CD14-positive monocyte (primary cell): ENCODE measurements around the gene PEDS1. TPM values are rescaled to one million over a fixed set of nuclear protein-coding genes. Genes with fewer than 3 reads are reported as not detected.

Source experiments
- DNase-seq, 3 donors: peaks; one replicate each; pipeline ENCODE4 v3.0.0-alpha.2; 2011 to 2022
- H2AFZ ChIP-seq: 2 replicates; pipeline ENCODE4 v1.6.0; 2012; ENCODE audit warnings: mild to moderate bottlenecking, low read depth, low read length, inconsistent platforms; ENCODE audit not compliant: insufficient read depth, poor library complexity, severe bottlenecking
- H3K27ac ChIP-seq, 2 donors: 1 replicate in 1 of 2; 2 replicates in 1 of 2; pipeline ENCODE4 v1.5.1; 2012 to 2013; ENCODE audit warnings: low read length in 2 of 2, control low read depth in 1 of 2, inconsistent platforms in 1 of 2, low read depth in 1 of 2, mild to moderate bottlenecking in 1 of 2
- H3K27me3 ChIP-seq, 2 donors: one replicate each; pipeline versions ENCODE4 v1.6.0 to v1.6.1; 2011 to 2013; ENCODE audit warnings: low read length in 2 of 2; ENCODE audit not compliant: control insufficient read depth in 2 of 2, insufficient read depth in 2 of 2
- H3K36me3 ChIP-seq, 2 donors: replicated peaks in 1 of 2; 1 replicate in 1 of 2; 2 replicates in 1 of 2; pipeline versions ENCODE4 v1.5.1 to v1.6.1; 2012 to 2013; ENCODE audit warnings: low read length in 2 of 2, control low read depth in 1 of 2, inconsistent platforms in 1 of 2, mild to moderate bottlenecking in 1 of 2; ENCODE audit not compliant: insufficient read depth in 2 of 2, control insufficient read depth in 1 of 2
- H3K4me1 ChIP-seq, 2 donors: 1 replicate in 1 of 2; 2 replicates in 1 of 2; pipeline versions ENCODE4 v1.5.1 to v1.6.1; 2012 to 2013; ENCODE audit warnings: low read length in 2 of 2, control low read depth in 1 of 2, inconsistent platforms in 1 of 2, mild to moderate bottlenecking in 1 of 2, moderate library complexity in 1 of 2; ENCODE audit not compliant: insufficient read depth in 2 of 2, control insufficient read depth in 1 of 2
- H3K4me2 ChIP-seq: replicated peaks from 2 replicates; pipeline ENCODE3; 2012; ENCODE audit warnings: low read length, moderate library complexity, mild to moderate bottlenecking; ENCODE audit not compliant: poor library complexity, severe bottlenecking; ENCODE audit errors: extremely low read depth
- H3K4me3 ChIP-seq, 3 experiments: fragments of 200-600 bp in 1 of 3; sonication (generic) in 1 of 3; replicated peaks in 1 of 3; 1 replicate in 2 of 3; 2 replicates in 1 of 3; pipeline ENCODE4 v1.5.1; 2011 to 2013; ENCODE audit warnings: low read length in 3 of 3, mild to moderate bottlenecking in 3 of 3, control low read depth in 2 of 3, low read depth in 2 of 3, inconsistent platforms in 1 of 3, moderate library complexity in 1 of 3
- H3K79me2 ChIP-seq: 2 replicates; pipeline ENCODE4 v1.6.0; 2012; ENCODE audit warnings: mild to moderate bottlenecking, control low read depth, inconsistent platforms, low read length, moderate library complexity; ENCODE audit not compliant: insufficient read depth
- H3K9ac ChIP-seq: 2 replicates; pipeline ENCODE4 v1.6.0; 2017; ENCODE audit warnings: low read length, mild to moderate bottlenecking; ENCODE audit not compliant: insufficient read depth, poor library complexity, severe bottlenecking
- H3K9me3 ChIP-seq, 2 donors: replicated peaks in 1 of 2; 1 replicate in 1 of 2; 2 replicates in 1 of 2; pipeline versions ENCODE4 v1.5.1 to v1.6.1; 2012 to 2013; ENCODE audit warnings: low read length in 2 of 2, control low read depth in 1 of 2; ENCODE audit not compliant: control insufficient read depth in 1 of 2, insufficient read depth in 1 of 2
- H4K20me1 ChIP-seq: 2 replicates; pipeline ENCODE4 v1.6.0; 2012; ENCODE audit warnings: mild to moderate bottlenecking, low read length, control low read depth, moderate library complexity; ENCODE audit not compliant: insufficient read depth
- H3K27ac Mint-ChIP-seq, 7 donors: one replicate each; pipeline ENCODE4 v1.8.0; 2020; ENCODE audit warnings: mild to moderate bottlenecking in 7 of 7, mixed read lengths in 7 of 7, moderate library complexity in 6 of 7, inconsistent platforms in 2 of 7
- H3K27me3 Mint-ChIP-seq, 3 donors: one replicate each; pipeline ENCODE4 v1.8.0; 2021 to 2022; ENCODE audit warnings: low read depth in 3 of 3, mild to moderate bottlenecking in 3 of 3, mixed read lengths in 3 of 3, moderate library complexity in 3 of 3, inconsistent platforms in 1 of 3
- H3K36me3 Mint-ChIP-seq, 2 donors: one replicate each; pipeline ENCODE4 v1.8.0; 2020; ENCODE audit warnings: mixed read lengths in 2 of 2, inconsistent platforms in 1 of 2, mild to moderate bottlenecking in 1 of 2
- H3K4me1 Mint-ChIP-seq: one replicate; pipeline ENCODE4 v1.8.0; 2020; ENCODE audit warnings: mild to moderate bottlenecking, mixed read lengths
- H3K4me3 Mint-ChIP-seq, 2 donors: one replicate each; pipeline ENCODE4 v1.8.0; 2020; ENCODE audit warnings: mild to moderate bottlenecking in 2 of 2, mixed read lengths in 2 of 2, moderate library complexity in 1 of 2
- H3K9me3 Mint-ChIP-seq, 7 donors: one replicate each; pipeline ENCODE4 v1.8.0; 2020 to 2022; ENCODE audit warnings: mixed read lengths in 7 of 7, mild to moderate bottlenecking in 6 of 7, moderate library complexity in 6 of 7, inconsistent platforms in 2 of 7
- WGBS: methylation state at CpG from one replicate; pipeline ENCODE4 v1.1.5; 2013; ENCODE audit warnings: missing lambda C conversion rate; ENCODE audit not compliant: insufficient coverage; 5-methylcytosine and 5-hydroxymethylcytosine counted together
- intact Hi-C, 2 donors: fragments of 100-400 bp; cut with micrococcal nuclease; formaldehyde crosslinking; loops; one replicate each; pipeline versions ENCODE4 v1.15.0 to v1.15.1; 2023
- polyA plus RNA-seq, 3 donors: library from polyadenylated mRNA; depleted of rRNA in 1 of 3; unstranded in 2 of 3; stranded (reverse) in 1 of 3; fragments of 300-500 nt in 2 of 3; fragments of >200 nt in 1 of 3; fragmentation: Illumina TruSeq in 2 of 3; gene quantifications; 1 replicate in 2 of 3; 2 replicates in 1 of 3; pipeline ENCODE4 v1.2.3, GENCODE V29; 2012 to 2021
- TF ChIP-seq, protein P1 (sequence below): fragments of 200-600 bp; IDR thresholded peaks from one replicate; pipeline ENCODE4 v1.8.0; 2022; ENCODE audit warnings: antibody characterized with exemption, mild to moderate bottlenecking

The PEDS1 gene
- polyA plus RNA-seq, 3 donors: 19.6 to 48.1 (median 25.2) TPM

DNA sequence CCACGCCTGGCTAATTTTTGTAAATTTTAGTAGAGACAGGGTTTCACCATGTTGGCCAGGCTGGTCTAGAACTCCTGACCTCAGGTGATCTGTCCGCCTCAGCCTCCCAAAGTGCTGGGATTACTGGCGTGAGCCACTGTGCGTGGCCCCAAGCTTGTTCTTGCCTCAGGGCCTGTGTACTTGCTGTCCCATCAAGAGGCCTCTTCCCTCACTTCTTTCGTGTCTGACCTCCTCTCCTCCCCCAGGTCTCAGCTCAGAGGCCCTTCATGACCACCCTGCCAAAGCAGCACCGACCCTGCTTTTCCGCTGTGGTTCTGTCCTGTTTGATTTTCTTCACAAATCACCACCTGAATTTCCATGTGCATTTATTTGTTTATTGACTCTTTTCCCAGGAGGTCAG is 30.1 kb downstream of the PEDS1 start:
- Histone ChIP-seq H3K79me2 (no peaks in the 10 kb centered on the region), H3K4me3 (no peak overlapping the region), H3K9me3 (peaks cover 0 to 4% of the 10 kb centered on the region in 2 donors), H3K4me2 (no peak overlapping the region), H2AFZ (no peak overlapping the region), H3K4me1 (peaks cover 0 to 2% of the 10 kb centered on the region in 2 donors), H4K20me1 (peaks cover 3% of the 10 kb centered on the region), H3K9ac (no peak overlapping the region), H3K27ac (no peak overlapping the region), H3K36me3 (peaks cover 48 to 54% of the 10 kb centered on the region in 2 donors), H3K27me3 (no peaks in the 10 kb centered on the region)
- TF ChIP-seq, protein P1, sequence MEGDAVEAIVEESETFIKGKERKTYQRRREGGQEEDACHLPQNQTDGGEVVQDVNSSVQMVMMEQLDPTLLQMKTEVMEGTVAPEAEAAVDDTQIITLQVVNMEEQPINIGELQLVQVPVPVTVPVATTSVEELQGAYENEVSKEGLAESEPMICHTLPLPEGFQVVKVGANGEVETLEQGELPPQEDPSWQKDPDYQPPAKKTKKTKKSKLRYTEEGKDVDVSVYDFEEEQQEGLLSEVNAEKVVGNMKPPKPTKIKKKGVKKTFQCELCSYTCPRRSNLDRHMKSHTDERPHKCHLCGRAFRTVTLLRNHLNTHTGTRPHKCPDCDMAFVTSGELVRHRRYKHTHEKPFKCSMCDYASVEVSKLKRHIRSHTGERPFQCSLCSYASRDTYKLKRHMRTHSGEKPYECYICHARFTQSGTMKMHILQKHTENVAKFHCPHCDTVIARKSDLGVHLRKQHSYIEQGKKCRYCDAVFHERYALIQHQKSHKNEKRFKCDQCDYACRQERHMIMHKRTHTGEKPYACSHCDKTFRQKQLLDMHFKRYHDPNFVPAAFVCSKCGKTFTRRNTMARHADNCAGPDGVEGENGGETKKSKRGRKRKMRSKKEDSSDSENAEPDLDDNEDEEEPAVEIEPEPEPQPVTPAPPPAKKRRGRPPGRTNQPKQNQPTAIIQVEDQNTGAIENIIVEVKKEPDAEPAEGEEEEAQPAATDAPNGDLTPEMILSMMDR: no peak
- no peak overlapping the region for H3K4me3 Mint-ChIP-seq
- peaks cover 0 to 9% (median 4%) of the 10 kb centered on the region in 7 donors for H3K9me3 Mint-ChIP-seq
- H3K4me1 Mint-ChIP-seq: peaks cover 7% of the 10 kb centered on the region
- H3K27ac Mint-ChIP-seq: peak overlapping the region in 3 of 7 donors; percentile 2 to 58 (median 35)
- H3K27me3 Mint-ChIP-seq: peaks cover 0 to 3% (median 2%) of the 10 kb centered on the region in 3 donors
- peaks cover 56 to 61% of the 10 kb centered on the region in 2 donors for H3K36me3 Mint-ChIP-seq
- WGBS: 97% methylated on average over 6 of the region's 7 CpGs
- intact Hi-C loops: no loop called here
- DNase-seq: no peak

DNA sequence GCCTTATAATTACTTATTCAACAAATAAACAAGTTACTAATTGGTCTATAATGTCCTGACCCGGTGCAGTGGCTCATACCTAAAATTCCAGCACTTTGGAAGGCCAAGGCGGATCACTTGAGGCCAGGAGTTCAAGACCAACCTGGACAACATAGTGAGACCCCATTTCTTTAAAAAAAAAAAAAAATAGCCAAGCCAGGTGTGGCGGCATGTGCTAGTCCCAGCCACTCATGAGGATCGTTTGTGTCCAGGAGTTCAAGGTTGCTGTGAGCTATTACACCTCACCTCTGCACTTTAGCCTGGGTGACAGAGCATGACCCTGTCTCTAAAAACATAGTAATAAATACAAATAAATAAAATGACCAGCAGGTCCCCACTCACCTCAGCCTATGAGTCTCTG is 30.8 kb downstream of the PEDS1 start:
- Histone ChIP-seq H3K27me3 (no peaks in the 10 kb centered on the region), H3K9ac (no peak overlapping the region), H3K36me3 (peaks cover 42 to 48% of the 10 kb centered on the region in 2 donors), H3K4me1 (peaks cover 0 to 2% of the 10 kb centered on the region in 2 donors), H4K20me1 (peaks cover 3% of the 10 kb centered on the region), H3K4me3 (no peak overlapping the region), H3K79me2 (no peaks in the 10 kb centered on the region), H3K9me3 (peaks cover 0 to 4% of the 10 kb centered on the region in 2 donors), H3K4me2 (no peak overlapping the region), H3K27ac (no peak overlapping the region), H2AFZ (no peak overlapping the region)
- TF ChIP-seq, protein P1: no peak
- H3K27ac Mint-ChIP-seq: peak overlapping the region in 1 of 7 donors; percentile 66
- intact Hi-C loops: no loop called here
- H3K9me3 Mint-ChIP-seq: peaks cover 0 to 9% (median 4%) of the 10 kb centered on the region in 7 donors
- no peak for DNase-seq
- H3K4me3 Mint-ChIP-seq: no peak overlapping the region
- peaks cover 0 to 3% (median 2%) of the 10 kb centered on the region in 3 donors for H3K27me3 Mint-ChIP-seq
- WGBS: 100% methylated on average over 1 of the region's 4 CpGs
- H3K4me1 Mint-ChIP-seq: peaks cover 7% of the 10 kb centered on the region
- peaks cover 50 to 55% of the 10 kb centered on the region in 2 donors for H3K36me3 Mint-ChIP-seq
